CD4-positive, alpha-beta T cell (primary cell): ENCODE data around the gene DROSHA. TPM values are rescaled to one million over a fixed set of nuclear protein-coding genes. Genes with fewer than 3 reads are reported as not detected.

Experiments
- ATAC-seq: fragments of 200-7000 bp; cut with Tn5 transposase; one replicate; pipeline ENCODE4 v1.10.0; 2022; ENCODE audit warnings: mild to moderate bottlenecking; ENCODE audit not compliant: poor library complexity
- CTCF ChIA-PET: fragments of 350-600 bp; sonication (Branson Sonifier 250); formaldehyde crosslinking; loops from one replicate; lab custom pipeline; 2021; ENCODE audit warnings: antibody characterized with exemption, inconsistent platforms; lab: Charles Lee
- POLR2A ChIA-PET: fragments of 350-600 bp; sonication (Branson Sonifier 250); formaldehyde crosslinking; loops from one replicate; lab custom pipeline; 2021; ENCODE audit warnings: antibody characterized with exemption, inconsistent platforms; lab: Charles Lee
- DNase-seq, 14 experiments: peaks; one replicate each; pipeline ENCODE4 v3.0.0-alpha.2; 2013 to 2020; ENCODE audit warnings: mixed read lengths in 2 of 14
- H3K27ac ChIP-seq, 2 donors: one replicate each; pipeline versions ENCODE4 v1.5.1 to v1.7.0; 2013; ENCODE audit warnings: low read length in 2 of 2, low read depth in 1 of 2, mild to moderate bottlenecking in 1 of 2
- H3K27me3 ChIP-seq, 2 experiments: 1 replicate in 1 of 2; 2 replicates in 1 of 2; pipeline versions ENCODE4 v1.6.1 to v1.7.0; 2013; ENCODE audit warnings: low read length in 2 of 2, control low read depth in 1 of 2, mild to moderate bottlenecking in 1 of 2, moderate library complexity in 1 of 2; ENCODE audit not compliant: insufficient read depth in 2 of 2, control insufficient read depth in 1 of 2
- H3K36me3 ChIP-seq: one replicate; pipeline ENCODE4 v1.6.1; 2013; ENCODE audit warnings: low read length, control low read depth; ENCODE audit not compliant: insufficient read depth
- H3K4me1 ChIP-seq: one replicate; pipeline ENCODE4 v1.6.1; 2013; ENCODE audit warnings: low read length, control low read depth; ENCODE audit not compliant: insufficient read depth
- H3K4me3 ChIP-seq: one replicate; pipeline ENCODE4 v1.5.1; 2013; ENCODE audit warnings: mild to moderate bottlenecking, low read length, moderate library complexity
- H3K9me3 ChIP-seq, 2 experiments: 1 replicate in 1 of 2; 2 replicates in 1 of 2; pipeline versions ENCODE4 v1.6.1 to v1.7.0; 2013; ENCODE audit warnings: low read length in 2 of 2, mild to moderate bottlenecking in 2 of 2, control low read depth in 1 of 2, moderate library complexity in 1 of 2; ENCODE audit not compliant: control insufficient read depth in 1 of 2, insufficient read depth in 1 of 2
- H3K27ac Mint-ChIP-seq: one replicate; pipeline ENCODE4 v1.8.0; 2020; ENCODE audit warnings: mixed read lengths
- H3K27me3 Mint-ChIP-seq: one replicate; pipeline ENCODE4 v1.8.0; 2021; ENCODE audit warnings: mixed read lengths
- H3K36me3 Mint-ChIP-seq: one replicate; pipeline ENCODE4 v1.8.0; 2021; ENCODE audit warnings: low read depth, mixed read lengths
- H3K4me1 Mint-ChIP-seq: one replicate; pipeline ENCODE4 v1.8.0; 2021; ENCODE audit warnings: low read depth, mixed read lengths
- H3K4me3 Mint-ChIP-seq: one replicate; pipeline ENCODE4 v1.8.0; 2020; ENCODE audit warnings: mild to moderate bottlenecking, mixed read lengths
- H3K9me3 Mint-ChIP-seq: one replicate; pipeline ENCODE4 v1.8.0; 2020; ENCODE audit warnings: mixed read lengths
- CTCF ChIP-seq: fragments of 200-600 bp; IDR thresholded peaks from one replicate; pipeline ENCODE4 v1.8.0; 2022; ENCODE audit warnings: antibody characterized with exemption, mild to moderate bottlenecking
- intact Hi-C, 2 experiments: fragments of 100-400 bp; cut with DNase I in 1 of 2; cut with micrococcal nuclease in 1 of 2; formaldehyde crosslinking; loops; one replicate each; pipeline versions ENCODE4 v1.15.1 to v1.9.0; 2023 to 2025; cut with DNase I, micrococcal nuclease
- total RNA-seq, 174 experiments: library from RNA in 2 of 174; stranded (reverse) in 2 of 174; gene quantifications; one replicate each; pipeline ENCODE4 v1.2.3 and lab custom pipeline; 2021 to 2026

Gene DROSHA
- total RNA-seq, 2 experiments from 2014 or later: 28.8 to 38.1 TPM

GRCh38 chr5:31380049-31380448 lies 151.8 kb downstream of the DROSHA start:
- H3K9me3 ChIP-seq: peaks cover 0 to 1% of the 10 kb centered on the region in 2 experiments
- Mint-ChIP-seq H3K27ac (no peak overlapping the region), H3K27me3 (peaks cover 29% of the 10 kb centered on the region), H3K36me3 (no peaks in the 10 kb centered on the region), H3K4me3 (no peak overlapping the region), H3K9me3 (no peaks in the 10 kb centered on the region), H3K4me1 (no peaks in the 10 kb centered on the region)
- POLR2A ChIA-PET: no interaction called here
- no peaks in the 10 kb centered on the region for H3K36me3 ChIP-seq
- no peak overlapping the region for H3K4me3 ChIP-seq
- DNase-seq (no peak), ATAC-seq (no peak)
- CTCF ChIA-PET: no interaction called here
- H3K4me1 ChIP-seq: no peaks in the 10 kb centered on the region
- H3K27me3 ChIP-seq: peaks cover 0 to 5% of the 10 kb centered on the region in 2 experiments
- intact Hi-C loops: no loop called here
- no peak overlapping the region for H3K27ac ChIP-seq
- no peak for TF ChIP-seq CTCF

DNA sequence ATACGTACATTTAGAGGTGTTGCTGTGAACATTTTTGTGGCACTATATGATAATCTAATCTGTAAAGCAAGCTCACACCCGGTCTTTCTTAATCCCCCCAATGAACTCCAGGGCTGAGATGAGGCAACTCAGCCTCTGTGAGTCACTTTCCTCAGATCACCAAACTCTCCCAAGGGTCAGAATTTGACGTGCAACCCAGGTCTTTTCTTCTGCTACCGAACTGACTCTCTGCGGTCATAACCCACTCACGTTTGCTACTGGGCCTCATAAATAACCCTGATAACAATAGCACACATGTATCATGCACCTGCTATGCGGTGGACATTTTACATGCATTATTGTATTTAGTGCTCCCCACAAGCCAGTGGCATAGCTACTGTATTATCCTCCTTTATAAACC lies 153.1 kb downstream of the DROSHA start:
- Histone ChIP-seq H3K36me3 (no peaks in the 10 kb centered on the region), H3K4me1 (no peaks in the 10 kb centered on the region), H3K27ac (no peak overlapping the region), H3K27me3 (peaks cover 0 to 5% of the 10 kb centered on the region in 2 experiments), H3K4me3 (no peak overlapping the region), H3K9me3 (no peaks in the 10 kb centered on the region)
- H3K27me3 Mint-ChIP-seq: peaks cover 24% of the 10 kb centered on the region
- ATAC-seq: no peak
- H3K27ac Mint-ChIP-seq: no peak overlapping the region
- ChIA-PET CTCF (no interaction called here), POLR2A (no interaction called here)
- no peak for DNase-seq
- H3K9me3 Mint-ChIP-seq: no peaks in the 10 kb centered on the region
- H3K4me3 Mint-ChIP-seq: no peak overlapping the region
- intact Hi-C loops: no loop called here
- no peak for TF ChIP-seq CTCF
- H3K4me1 Mint-ChIP-seq: no peaks in the 10 kb centered on the region
- no peaks in the 10 kb centered on the region for H3K36me3 Mint-ChIP-seq

DNA sequence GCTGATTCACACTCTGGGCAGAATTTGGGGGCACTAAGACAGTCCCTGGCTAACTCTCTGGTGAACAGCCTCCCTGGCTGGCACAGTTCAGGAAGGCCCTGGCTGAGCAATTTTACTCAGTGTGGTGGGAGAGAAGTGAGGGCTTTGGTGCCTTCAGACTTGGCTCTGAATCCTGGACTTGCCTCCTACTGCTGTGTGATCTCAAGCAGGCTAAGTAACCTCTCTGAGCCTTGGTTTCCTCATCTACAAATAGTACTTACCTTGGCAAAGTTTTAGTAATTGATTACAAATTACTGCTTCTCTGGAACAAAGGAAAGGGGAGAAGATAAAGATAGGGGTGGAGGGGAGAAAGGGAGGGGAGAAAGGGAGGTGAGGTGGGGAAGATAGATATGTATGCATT lies 153.8 kb downstream of the DROSHA start:
- ATAC-seq: no peak
- Histone ChIP-seq H3K27ac (no peak overlapping the region), H3K36me3 (no peaks in the 10 kb centered on the region), H3K9me3 (no peaks in the 10 kb centered on the region), H3K4me1 (no peaks in the 10 kb centered on the region), H3K27me3 (peaks cover 0 to 5% of the 10 kb centered on the region in 2 experiments), H3K4me3 (no peak overlapping the region)
- H3K36me3 Mint-ChIP-seq: no peaks in the 10 kb centered on the region
- POLR2A ChIA-PET: no interaction called here
- intact Hi-C loops: no loop called here
- CTCF ChIA-PET: no interaction called here
- H3K27ac Mint-ChIP-seq: no peak overlapping the region
- TF ChIP-seq CTCF: no peak
- no peak for DNase-seq
- H3K4me3 Mint-ChIP-seq: no peak overlapping the region
- no peaks in the 10 kb centered on the region for H3K4me1 Mint-ChIP-seq
- peaks cover 19% of the 10 kb centered on the region for H3K27me3 Mint-ChIP-seq
- H3K9me3 Mint-ChIP-seq: no peaks in the 10 kb centered on the region
